DOHH2 (cell line): ENCODE results near the gene GAS7.

ENCODE experiments used
- H3F3A ChIP-seq: fragments of 200-600 bp; sonication (generic), shearing (Covaris generic); 2 replicates; pipeline ENCODE4 v1.6.0; 2016; ENCODE audit warnings: antibody characterized with exemption, mild to moderate bottlenecking; ENCODE audit not compliant: control insufficient read depth, insufficient read depth
- H3K27ac ChIP-seq: fragments of 200-600 bp; sonication (generic); 2 replicates; pipeline ENCODE4 v1.5.1; 2014; ENCODE audit warnings: low read depth, mild to moderate bottlenecking, low read length, moderate library complexity
- H3K27me3 ChIP-seq: fragments of 200-600 bp; sonication (generic); 2 replicates; pipeline ENCODE4 v1.6.1; 2014; ENCODE audit warnings: mild to moderate bottlenecking, low read length, mixed read lengths; ENCODE audit not compliant: control insufficient read depth
- H3K36me3 ChIP-seq: fragments of 200-600 bp; sonication (generic); 2 replicates; pipeline ENCODE4 v1.6.1; 2014; ENCODE audit warnings: mild to moderate bottlenecking, low read length, moderate library complexity, mixed read lengths; ENCODE audit not compliant: control insufficient read depth
- H3K4me1 ChIP-seq: fragments of 200-600 bp; sonication (generic); 2 replicates; pipeline ENCODE4 v1.6.1; 2014; ENCODE audit warnings: mild to moderate bottlenecking, low read length, mixed read lengths; ENCODE audit not compliant: control insufficient read depth
- H3K4me2 ChIP-seq: fragments of 200-600 bp; sonication (generic); 2 replicates; pipeline ENCODE4 v1.6.0; 2014; ENCODE audit warnings: mild to moderate bottlenecking, low read length, moderate library complexity
- H3K4me3 ChIP-seq: fragments of 200-600 bp; sonication (generic); 2 replicates; pipeline ENCODE4 v1.5.1; 2014; ENCODE audit warnings: mild to moderate bottlenecking, low read length, mixed read lengths
- H3K79me2 ChIP-seq: fragments of 200-600 bp; sonication (generic); 2 replicates; pipeline ENCODE4 v1.6.1; 2014; ENCODE audit warnings: mild to moderate bottlenecking, low read length, mixed read lengths; ENCODE audit not compliant: control insufficient read depth
- H3K9me2 ChIP-seq: fragments of 200-600 bp; sonication (generic); replicated peaks from 2 replicates; pipeline ENCODE4 v1.6.1; 2014; ENCODE audit warnings: mild to moderate bottlenecking, low read length, mixed read lengths; ENCODE audit not compliant: control insufficient read depth
- H3K9me3 ChIP-seq: fragments of 200-600 bp; sonication (generic); 2 replicates; pipeline ENCODE4 v1.6.1; 2014; ENCODE audit warnings: antibody characterized with exemption, low read length, mixed read lengths; ENCODE audit not compliant: control insufficient read depth, insufficient read depth
- H4K20me1 ChIP-seq: fragments of 200-600 bp; sonication (generic); 2 replicates; pipeline ENCODE4 v1.6.0; 2014; ENCODE audit warnings: low read depth, mild to moderate bottlenecking, antibody characterized with exemption, low read length, moderate library complexity; ENCODE audit not compliant: control insufficient read depth, insufficient read depth
- CTCF ChIP-seq: fragments of 200-600 bp; sonication (generic); IDR thresholded peaks from one replicate; pipeline ENCODE4 v1.5.1; 2014; ENCODE audit warnings: antibody characterized with exemption, mild to moderate bottlenecking, low read depth, low read length; ENCODE audit not compliant: poor library complexity, severe bottlenecking
- EZH2phosphoT487 ChIP-seq: fragments of 200-600 bp; sonication (generic); IDR thresholded peaks from 2 replicates; pipeline ENCODE4 v1.6.1; 2017; ENCODE audit warnings: borderline replicate concordance, mild to moderate bottlenecking, antibody characterized with exemption, low read length, moderate library complexity, mixed read lengths

Gene GAS7

DNA sequence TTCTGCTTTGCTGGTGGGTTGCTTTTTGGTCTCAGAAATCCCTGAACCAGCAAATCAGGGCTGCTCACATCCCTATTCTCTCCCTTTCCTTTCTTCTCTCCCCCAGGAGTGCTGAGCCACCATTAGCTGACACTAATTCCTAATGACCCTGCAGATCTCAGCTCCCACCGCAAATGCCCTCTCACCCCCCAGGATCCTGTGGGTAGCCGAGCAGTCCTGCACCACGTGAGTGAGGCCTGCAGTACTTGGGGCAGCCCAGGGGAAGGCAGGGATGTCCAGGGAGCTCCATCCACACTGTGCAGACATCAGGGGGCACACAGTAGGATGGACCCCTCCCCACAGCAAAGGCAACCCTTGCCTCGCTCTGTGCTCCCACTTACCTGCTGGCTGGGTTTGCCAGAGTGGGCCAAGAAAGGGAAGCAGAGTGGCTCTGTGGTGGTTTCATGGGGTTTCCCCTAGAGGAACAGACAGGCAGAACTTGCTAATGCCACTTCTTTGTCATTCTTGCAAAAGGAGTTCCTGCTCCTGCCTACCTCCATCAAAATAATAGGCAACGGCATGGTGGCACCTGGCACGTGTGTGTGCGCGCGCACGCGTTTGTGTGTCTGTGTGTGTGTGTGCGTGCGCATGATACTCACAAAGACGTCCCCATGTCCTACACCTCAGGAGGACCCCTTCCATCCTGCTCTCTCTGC is 135.6 kb downstream of the GAS7 start:
- Histone ChIP-seq H3K9me3 (no peaks in the 10 kb centered on the region; the same call in 1 of the 2 replicates), H3K4me3 (no peak overlapping the region), H3K36me3 (no peaks in the 10 kb centered on the region), H3K4me2 (no peak overlapping the region), H3K4me1 (peaks cover 16% of the 10 kb centered on the region), H3K79me2 (no peaks in the 10 kb centered on the region), H3K9me2 (no peaks in the 10 kb centered on the region), H3F3A (no peaks in the 10 kb centered on the region), H3K27me3 (no peaks in the 10 kb centered on the region), H4K20me1 (no peaks in the 10 kb centered on the region), H3K27ac (no peak overlapping the region)
- TF ChIP-seq CTCF, result no peak
- no peak for TF ChIP-seq EZH2phosphoT487

GRCh38 chr17:10061111-10061845 is 137.1 kb downstream of the GAS7 start:
- peaks cover 16% of the 10 kb centered on the region for H3K4me1 ChIP-seq
- H3K9me2 ChIP-seq, result no peaks in the 10 kb centered on the region
- H3K36me3 ChIP-seq, result no peaks in the 10 kb centered on the region
- H3K4me2 ChIP-seq, result no peak overlapping the region
- no peaks in the 10 kb centered on the region for H3F3A ChIP-seq
- no peak overlapping the region for H3K27ac ChIP-seq
- H3K79me2 ChIP-seq, result no peaks in the 10 kb centered on the region
- no peaks in the 10 kb centered on the region for H3K27me3 ChIP-seq
- no peaks in the 10 kb centered on the region; the same call in 1 of the 2 replicates for H3K9me3 ChIP-seq
- TF ChIP-seq EZH2phosphoT487 (no peak), CTCF (no peak)
- no peaks in the 10 kb centered on the region for H4K20me1 ChIP-seq
- no peak overlapping the region for H3K4me3 ChIP-seq

GRCh38 chr17:10060526-10060925 is 137.9 kb downstream of the GAS7 start:
- Histone ChIP-seq H3K9me3 (no peaks in the 10 kb centered on the region; the same call in 1 of the 2 replicates), H3K4me1 (peaks cover 16% of the 10 kb centered on the region), H3K4me2 (no peak overlapping the region), H3K36me3 (no peaks in the 10 kb centered on the region), H4K20me1 (no peaks in the 10 kb centered on the region), H3K79me2 (no peaks in the 10 kb centered on the region), H3K27ac (no peak overlapping the region), H3K27me3 (no peaks in the 10 kb centered on the region), H3K9me2 (no peaks in the 10 kb centered on the region), H3F3A (no peaks in the 10 kb centered on the region), H3K4me3 (no peak overlapping the region)
- TF ChIP-seq EZH2phosphoT487, result no peak
- TF ChIP-seq CTCF, result no peak
